Parathyroid adenoma (tissue), 2 donors: Measurements from ENCODE around the gene SSC5D.

ENCODE experiments used
- H2AFZ ChIP-seq: fragments of 300-600 bp; sonication (generic); one replicate; pipeline ENCODE4 v1.7.0; 2017; ENCODE audit warnings: antibody characterized with exemption, mild to moderate bottlenecking
- H3K27ac ChIP-seq: fragments of 300-600 bp; sonication (generic); one replicate; pipeline ENCODE4 v1.7.0; 2017
- H3K27me3 ChIP-seq: fragments of 300-600 bp; sonication (generic); one replicate; pipeline ENCODE4 v1.7.0; 2017; ENCODE audit warnings: low read length; ENCODE audit not compliant: control insufficient read depth, insufficient read depth
- H3K36me3 ChIP-seq: fragments of 300-600 bp; sonication (generic); one replicate; pipeline ENCODE4 v1.7.0; 2017; ENCODE audit warnings: low read length; ENCODE audit not compliant: control insufficient read depth, insufficient read depth
- H3K4me1 ChIP-seq: fragments of 300-600 bp; sonication (generic); one replicate; pipeline ENCODE4 v1.7.0; 2017; ENCODE audit warnings: control low read depth
- H3K4me2 ChIP-seq: fragments of 300-600 bp; sonication (generic); one replicate; pipeline ENCODE4 v1.7.0; 2017; ENCODE audit warnings: low read length
- H3K4me3 ChIP-seq: fragments of 300-600 bp; sonication (generic); one replicate; pipeline ENCODE4 v1.7.0; 2017; ENCODE audit warnings: low read depth, low read length
- H3K79me2 ChIP-seq: fragments of 300-600 bp; sonication (generic); one replicate; pipeline ENCODE4 v1.7.0; 2017; ENCODE audit warnings: control low read depth
- H3K9ac ChIP-seq: fragments of 300-600 bp; sonication (generic); one replicate; pipeline ENCODE4 v1.7.0; 2017; ENCODE audit warnings: mild to moderate bottlenecking
- H3K9me3 ChIP-seq: fragments of 300-600 bp; sonication (generic); one replicate; pipeline ENCODE4 v1.7.0; 2017; ENCODE audit warnings: low read length; ENCODE audit not compliant: control insufficient read depth
- CTCF ChIP-seq: fragments of 300-600 bp; sonication (generic); IDR thresholded peaks from one replicate; pipeline ENCODE4 v1.7.0; 2017; ENCODE audit warnings: antibody characterized with exemption, mild to moderate bottlenecking
- donor health status: primary hyperparathyroidism.

Gene SSC5D

GRCh38 chr19:55459551-55459949, 28.7 kb upstream of the SSC5D start:
- H3K27me3 ChIP-seq = no peaks in the 10 kb centered on the region
- H3K9ac ChIP-seq = no peak overlapping the region
- H3K4me3 ChIP-seq = no peak overlapping the region
- no peak overlapping the region for H2AFZ ChIP-seq
- H3K27ac ChIP-seq = peak overlapping the region; percentile 96
- no peak for TF ChIP-seq CTCF
- H3K4me1 ChIP-seq = peaks cover 4% of the 10 kb centered on the region
- no peaks in the 10 kb centered on the region for H3K36me3 ChIP-seq
- no peaks in the 10 kb centered on the region for H3K9me3 ChIP-seq
- peak overlapping the region; percentile 87 for H3K4me2 ChIP-seq
- H3K79me2 ChIP-seq = no peaks in the 10 kb centered on the region

GRCh38 chr19:55459950-55460657, 28.1 kb upstream of the SSC5D start:
- peak overlapping the region; percentile 96 for H3K27ac ChIP-seq
- no peaks in the 10 kb centered on the region for H3K36me3 ChIP-seq

GRCh38 chr19:55460670-55461258, 27.5 kb upstream of the SSC5D start:
- no peaks in the 10 kb centered on the region for H3K9me3 ChIP-seq
- H3K27ac ChIP-seq = peak overlapping the region; percentile 96
- H3K36me3 ChIP-seq = no peaks in the 10 kb centered on the region
- peak overlapping the region; percentile 77 for H2AFZ ChIP-seq
- H3K79me2 ChIP-seq = no peaks in the 10 kb centered on the region
- H3K4me1 ChIP-seq = peaks cover 4% of the 10 kb centered on the region
- H3K27me3 ChIP-seq = no peaks in the 10 kb centered on the region
- no peak for TF ChIP-seq CTCF
- H3K4me3 ChIP-seq = peak overlapping the region; percentile 84
- H3K4me2 ChIP-seq = peak overlapping the region; percentile 87
- H3K9ac ChIP-seq = peak overlapping the region; percentile 86

More at GRCh38 chr19:55459950-55460657, 28.1 kb upstream of the SSC5D start:
- Histone ChIP-seq H3K79me2 (no peaks in the 10 kb centered on the region), H3K27me3 (no peaks in the 10 kb centered on the region), H3K9me3 (no peaks in the 10 kb centered on the region), H3K9ac (no peak overlapping the region), H2AFZ (peak overlapping the region; percentile 77), H3K4me1 (peaks cover 4% of the 10 kb centered on the region), H3K4me2 (peak overlapping the region; percentile 87), H3K4me3 (peak overlapping the region; percentile 84)
- TF ChIP-seq CTCF = no peak

- Histone ChIP-seq H3K79me2 (no peaks in the 10 kb centered on the region), H3K4me1 (peaks cover 4% of the 10 kb centered on the region), H3K9ac (peak within 1 kb of the TSS; percentile 86), H2AFZ (peak within 1 kb of the TSS; percentile 80), H3K9me3 (no peaks in the 10 kb centered on the region), H3K4me2 (peak within 1 kb of the TSS; percentile 95), H3K4me3 (peak within 1 kb of the TSS; percentile 94), H3K36me3 (no peaks in the 10 kb centered on the region), H3K27me3 (no peaks in the 10 kb centered on the region), H3K27ac (peak within 1 kb of the TSS; percentile 96)
- no peak for TF ChIP-seq CTCF
Measured at GRCh38 chr19:55461259-55461973, 26.8 kb upstream of the SSC5D start, which contains the start of gene ISOC2. ISOC2 (minus strand) TSS chr19:55461642; CDS start chr19:55456486, 5,156 bp downstream.
